Spinal cord (tissue), 10 donors: ENCODE measurements around the gene DNAH2. TPM values are rescaled to one million over a fixed set of nuclear protein-coding genes. Genes with fewer than 3 reads are reported as not detected.

ENCODE experiments used
- DNase-seq, 6 donors: peaks; one replicate each; pipeline versions ENCODE4 v3.0.0 to v3.0.0-alpha.2; 2013 to 2015; ENCODE audit warnings: low spot score in 6 of 6, low read depth in 4 of 6
- H3K27ac ChIP-seq: one replicate; pipeline ENCODE4 v1.5.1; 2013; ENCODE audit warnings: low read depth, low read length, control low read depth
- H3K27me3 ChIP-seq: one replicate; pipeline ENCODE4 v1.6.1; 2013; ENCODE audit warnings: low read length; ENCODE audit not compliant: control insufficient read depth, insufficient read depth
- H3K36me3 ChIP-seq: one replicate; pipeline ENCODE4 v1.6.1; 2013; ENCODE audit warnings: low read length; ENCODE audit not compliant: control insufficient read depth, insufficient read depth
- H3K4me1 ChIP-seq: one replicate; pipeline ENCODE4 v1.6.1; 2013; ENCODE audit warnings: low read length; ENCODE audit not compliant: control insufficient read depth, insufficient read depth
- H3K4me3 ChIP-seq: one replicate; pipeline ENCODE4 v1.5.1; 2013; ENCODE audit warnings: low read depth, low read length, control low read depth
- H3K9me3 ChIP-seq: one replicate; pipeline ENCODE4 v1.6.1; 2013; ENCODE audit warnings: low read length; ENCODE audit not compliant: control insufficient read depth, insufficient read depth
- WGBS: methylation state at CpG from one replicate; pipeline ENCODE4 v1.1.5; 2013; ENCODE audit warnings: missing lambda C conversion rate; ENCODE audit not compliant: insufficient coverage; 5-methylcytosine and 5-hydroxymethylcytosine counted together
- polyA plus RNA-seq, 2 donors: library from polyadenylated mRNA; unstranded; fragments of 120-200 nt; gene quantifications; one replicate each; pipeline ENCODE4 v1.2.1, GENCODE V29; 2013; ENCODE audit not compliant: insufficient read length in 2 of 2
- total RNA-seq, 2 donors: library from RNA; depleted of rRNA in 1 of 2; stranded (reverse); fragments of 120-200 nt in 1 of 2; fragments of >200 nt in 1 of 2; gene quantifications; one replicate each; pipeline versions ENCODE4 v1.2.3 to v1.2.4, GENCODE V29; 2013 to 2014
- donor health status: healthy.

Gene DNAH2
- total and polyA plus RNA-seq, 4 donors: 1.3 to 3.2 (median 2.9) TPM

DNA sequence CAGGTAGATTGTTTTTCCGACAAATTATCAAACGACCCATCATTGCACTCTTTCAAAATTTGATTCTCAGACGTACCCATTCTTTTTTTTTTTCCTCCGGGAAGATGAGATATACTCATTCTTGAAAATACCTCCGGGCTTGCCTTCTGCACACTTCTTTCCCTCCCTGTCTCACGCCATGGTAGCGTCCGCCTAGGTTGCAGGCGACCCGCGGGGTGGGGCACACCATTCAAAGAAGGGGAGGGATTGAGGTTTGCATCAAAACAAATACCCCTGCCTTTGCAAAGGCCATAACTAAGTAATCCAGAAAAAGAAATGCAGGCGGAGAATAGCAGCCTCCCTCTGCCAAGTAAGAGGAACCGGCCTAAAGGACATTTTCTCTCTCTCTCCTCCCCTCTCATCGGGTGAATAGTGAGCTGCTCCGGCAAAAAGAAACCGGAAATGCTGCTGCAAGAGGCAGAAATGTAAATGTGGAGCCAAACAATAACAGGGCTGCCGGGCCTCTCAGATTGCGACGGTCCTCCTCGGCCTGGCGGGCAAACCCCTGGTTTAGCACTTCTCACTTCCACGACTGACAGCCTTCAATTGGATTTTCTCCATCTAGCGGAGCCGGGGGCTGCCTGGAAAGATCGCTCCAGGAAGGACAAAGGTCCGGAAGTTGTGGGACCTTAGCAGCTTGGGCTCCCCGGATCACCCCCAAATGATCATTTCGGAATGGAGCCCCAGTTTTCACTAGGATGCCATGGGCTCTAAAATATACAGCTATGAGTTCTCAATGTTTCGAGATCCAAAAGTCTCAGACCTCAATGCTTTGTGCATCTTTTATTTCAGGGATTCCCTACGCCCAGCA lies 31.1 kb upstream of the DNAH2 start:
- 0% methylated on average over 20 of the region's 30 CpGs for WGBS
- no peaks in the 10 kb centered on the region for H3K27me3 ChIP-seq
- H3K4me1 ChIP-seq: peaks cover 25% of the 10 kb centered on the region
- peak overlapping the region; percentile 96 for H3K4me3 ChIP-seq
- H3K9me3 ChIP-seq: no peaks in the 10 kb centered on the region
- H3K27ac ChIP-seq: peak overlapping the region; percentile 99
- DNase-seq: peak; percentile 86 to 98 (median 92)
- peaks cover 10% of the 10 kb centered on the region for H3K36me3 ChIP-seq

DNA sequence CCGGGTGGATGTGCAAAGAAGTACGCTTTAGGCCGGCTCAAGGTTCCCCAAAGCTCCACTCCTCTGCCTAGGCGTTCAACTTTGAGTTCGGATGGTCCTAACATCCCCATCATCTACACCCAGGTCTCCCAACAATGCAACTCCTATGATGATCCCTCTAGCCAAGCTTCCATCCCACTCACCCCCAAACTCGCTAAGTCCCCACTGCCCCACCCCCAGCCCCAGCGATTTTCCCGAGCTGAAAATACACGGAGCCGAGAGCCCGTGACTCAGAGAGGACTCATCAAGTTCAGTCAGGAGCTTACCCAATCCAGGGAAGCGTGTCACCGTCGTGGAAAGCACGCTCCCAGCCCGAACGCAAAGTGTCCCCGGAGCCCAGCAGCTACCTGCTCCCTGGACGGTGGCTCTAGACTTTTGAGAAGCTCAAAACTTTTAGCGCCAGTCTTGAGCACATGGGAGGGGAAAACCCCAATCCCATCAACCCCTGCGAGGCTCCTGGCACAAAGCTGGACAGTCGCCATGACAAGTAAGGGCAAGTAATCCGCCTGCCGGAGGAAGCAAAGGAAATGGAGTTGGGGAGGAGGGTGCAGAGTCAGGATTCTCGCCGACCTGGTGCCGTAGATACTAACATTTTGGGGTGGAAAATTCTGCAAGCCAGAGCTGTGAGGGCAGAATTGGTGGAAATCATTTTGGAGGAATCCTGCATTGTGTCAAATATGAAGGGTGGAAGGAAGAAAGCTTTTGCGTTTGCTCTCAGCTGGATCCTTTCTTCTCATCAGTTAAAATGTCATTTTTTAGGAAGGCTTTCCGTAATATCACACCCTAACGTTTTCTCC lies 30.3 kb upstream of the DNAH2 start, which contains the start of gene TP53:
TSS of gene TP53 (minus strand) at position 419 of the 836 bp plus-strand sequence. CDS start 10,896 bp downstream, outside the sequence.
- under 1% methylated on average over 24 of the region's 30 CpGs for WGBS
- DNase-seq: peak; percentile 84 to 98 (median 90)
- Histone ChIP-seq H3K4me1 (peaks cover 25% of the 10 kb centered on the region), H3K27ac (peak within 1 kb of the TSS; percentile 99), H3K27me3 (no peaks in the 10 kb centered on the region), H3K9me3 (no peaks in the 10 kb centered on the region), H3K4me3 (peak within 1 kb of the TSS; percentile 96), H3K36me3 (peaks cover 17% of the 10 kb centered on the region)

DNA sequence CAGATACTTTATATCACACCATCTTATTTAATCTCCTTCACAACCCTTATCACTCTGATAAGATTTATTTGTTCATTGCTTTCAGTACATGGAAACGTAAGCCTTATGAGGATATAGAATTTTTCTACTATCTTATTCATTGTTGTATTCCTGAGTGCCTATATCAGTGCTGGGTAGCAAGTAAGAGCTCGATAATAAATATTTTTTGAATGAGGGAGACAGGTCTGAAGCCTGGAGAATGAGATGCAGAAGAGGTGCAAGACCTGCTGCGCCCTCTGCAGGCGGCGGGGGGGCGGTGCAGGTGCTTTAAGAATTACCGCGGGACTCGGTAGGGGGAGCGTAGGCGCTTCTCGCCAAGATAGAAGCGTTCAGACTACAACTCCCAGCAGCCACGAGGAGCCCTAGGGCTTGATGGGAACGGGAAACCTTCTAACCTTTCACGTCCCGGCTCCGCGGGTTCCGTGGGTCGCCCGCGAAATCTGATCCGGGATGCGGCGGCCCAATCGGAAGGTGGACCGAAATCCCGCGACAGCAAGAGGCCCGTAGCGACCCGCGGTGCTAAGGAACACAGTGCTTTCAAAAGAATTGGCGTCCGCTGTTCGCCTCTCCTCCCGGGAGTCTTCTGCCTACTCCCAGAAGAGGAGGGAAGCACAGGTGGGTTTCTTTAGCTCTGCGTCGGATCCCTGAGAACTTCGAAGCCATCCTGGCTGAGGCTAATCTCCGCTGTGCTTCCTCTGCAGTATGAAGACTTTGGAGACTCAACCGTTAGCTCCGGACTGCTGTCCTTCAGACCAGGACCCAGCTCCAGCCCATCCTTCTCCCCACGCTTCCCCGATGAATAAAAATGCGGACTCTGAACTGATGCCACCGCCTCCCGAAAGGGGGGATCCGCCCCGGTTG lies 29.4 kb upstream of the DNAH2 start, which contains the start of gene WRAP53:
TSS of gene WRAP53 (plus strand) at position 570 of the 900 bp plus-strand sequence. CDS start at position 742, 172 bp downstream.
- Histone ChIP-seq H3K4me1 (peaks cover 25% of the 10 kb centered on the region), H3K4me3 (peak within 1 kb of the TSS; percentile 96), H3K27ac (peak within 1 kb of the TSS; percentile 99), H3K36me3 (peaks cover 23% of the 10 kb centered on the region), H3K9me3 (no peaks in the 10 kb centered on the region), H3K27me3 (no peaks in the 10 kb centered on the region)
- DNase-seq: peak; percentile 93 to 99 (median 96)
- 0% methylated on average over 49 of the region's 51 CpGs for WGBS

DNA sequence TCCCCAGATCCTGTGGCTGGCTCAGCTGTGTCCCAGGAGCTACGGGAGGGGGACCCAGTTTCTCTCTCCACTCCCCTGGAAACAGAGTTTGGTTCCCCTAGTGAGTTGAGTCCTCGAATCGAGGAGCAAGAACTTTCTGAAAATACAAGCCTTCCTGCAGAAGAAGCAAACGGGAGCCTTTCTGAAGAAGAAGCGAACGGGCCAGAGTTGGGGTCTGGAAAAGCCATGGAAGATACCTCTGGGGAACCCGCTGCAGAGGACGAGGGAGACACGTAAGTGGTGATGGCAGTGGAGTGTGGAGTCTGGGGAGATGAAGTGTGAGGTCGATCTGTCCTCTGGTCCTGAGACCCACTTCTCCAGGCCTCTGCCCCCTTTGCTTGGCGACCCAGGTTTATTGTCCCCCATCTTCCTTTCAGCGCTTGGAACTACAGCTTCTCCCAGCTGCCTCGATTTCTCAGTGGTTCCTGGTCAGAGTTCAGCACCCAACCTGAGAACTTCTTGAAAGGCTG lies 28.7 kb upstream of the DNAH2 start:
- Histone ChIP-seq H3K27me3 (no peaks in the 10 kb centered on the region), H3K27ac (peak overlapping the region; percentile 83), H3K4me1 (peaks cover 25% of the 10 kb centered on the region), H3K4me3 (peak overlapping the region; percentile 96), H3K9me3 (no peaks in the 10 kb centered on the region), H3K36me3 (peaks cover 25% of the 10 kb centered on the region)
- DNase-seq: no peak
- whole genome bisulfite sequencing: 14% methylated on average over 11 of the region's 13 CpGs

DNA sequence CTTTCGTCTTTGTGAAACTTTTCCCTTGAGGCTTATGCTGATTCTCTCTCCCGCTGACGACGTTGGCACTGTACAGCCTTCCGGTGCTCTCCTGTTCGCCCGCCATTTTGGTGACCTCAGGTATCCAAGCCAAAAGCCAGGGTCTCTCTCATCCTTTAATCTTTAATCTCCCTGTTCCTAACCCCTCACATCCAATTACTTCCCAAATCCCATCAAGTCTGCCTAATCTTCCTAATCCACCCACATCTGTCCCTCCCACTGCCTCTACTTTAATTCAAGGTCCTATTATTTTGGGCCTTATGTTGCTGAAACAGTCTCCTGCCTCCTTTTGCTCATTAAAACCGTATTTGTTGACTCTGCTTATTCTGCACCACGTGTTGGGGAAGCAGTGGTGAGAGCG lies 22.0 kb upstream of the DNAH2 start:
- H3K27me3 ChIP-seq: no peaks in the 10 kb centered on the region
- H3K27ac ChIP-seq: no peak overlapping the region
- DNase-seq: no peak
- no peaks in the 10 kb centered on the region for H3K9me3 ChIP-seq
- H3K36me3 ChIP-seq: peaks cover 42% of the 10 kb centered on the region
- 90% methylated on average over 10 of the region's 10 CpGs for WGBS
- H3K4me3 ChIP-seq: no peak overlapping the region
- H3K4me1 ChIP-seq: no peaks in the 10 kb centered on the region

DNA sequence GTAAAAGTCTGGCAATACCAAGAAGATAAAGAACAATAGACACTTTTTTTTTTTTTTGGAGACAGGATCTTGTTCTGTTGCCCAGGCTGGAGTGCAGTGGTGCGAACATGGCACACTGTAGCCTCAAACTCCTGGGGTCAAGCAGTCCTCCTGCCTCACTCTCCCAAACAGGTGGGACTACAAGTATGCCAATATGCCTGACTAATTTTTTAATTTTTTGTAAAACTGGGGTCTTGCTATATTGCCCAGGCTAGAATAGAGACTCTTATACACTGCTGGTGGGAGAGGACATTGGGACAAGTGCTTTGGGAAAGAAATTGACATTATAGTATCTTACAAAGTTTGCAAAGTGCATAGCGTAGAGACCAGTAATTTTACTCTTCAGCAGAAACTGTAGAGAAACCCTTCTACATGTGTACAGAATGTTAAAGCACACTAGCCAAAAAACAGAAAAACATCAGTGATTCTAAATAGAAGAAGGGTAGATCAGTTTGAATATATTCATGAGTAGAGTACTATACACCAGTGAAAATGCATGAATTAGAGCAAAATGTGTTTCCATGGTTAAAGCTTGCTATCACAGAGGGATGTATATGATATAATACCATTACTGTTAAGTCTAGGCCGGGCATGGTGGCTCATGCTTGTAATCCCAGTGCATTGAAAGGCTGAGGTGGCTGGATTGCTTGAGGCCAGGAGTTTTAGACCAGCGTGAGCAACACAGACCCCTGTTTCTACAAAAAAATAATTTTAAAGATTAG lies 19.5 kb upstream of the DNAH2 start:
- no peak overlapping the region for H3K27ac ChIP-seq
- H3K4me1 ChIP-seq: peaks cover 8% of the 10 kb centered on the region
- peaks cover 49% of the 10 kb centered on the region for H3K36me3 ChIP-seq
- no peaks in the 10 kb centered on the region for H3K27me3 ChIP-seq
- no peak for DNase-seq
- no peak overlapping the region for H3K4me3 ChIP-seq
- no peaks in the 10 kb centered on the region for H3K9me3 ChIP-seq
- WGBS: 93% methylated on average over 2 of the region's 4 CpGs

DNA sequence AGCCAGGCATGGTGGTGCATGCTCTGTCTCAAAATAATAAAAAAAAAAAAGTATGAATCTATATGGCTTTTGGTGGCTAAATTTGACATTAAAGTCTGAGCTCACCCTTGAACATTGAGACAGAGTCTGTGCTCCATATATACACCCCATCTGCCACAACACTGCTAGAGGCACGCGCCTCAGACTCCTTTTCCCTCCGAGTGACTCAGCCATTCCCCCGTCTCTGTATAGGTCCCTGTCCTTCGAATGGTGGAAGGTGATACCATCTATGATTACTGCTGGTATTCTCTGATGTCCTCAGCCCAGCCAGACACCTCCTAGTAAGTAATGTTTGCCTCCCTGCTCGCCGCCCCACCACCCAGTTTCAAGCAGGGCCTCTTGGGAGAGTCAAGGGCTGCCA lies 17.0 kb upstream of the DNAH2 start:
- H3K27me3 ChIP-seq: peaks cover 3% of the 10 kb centered on the region
- no peak overlapping the region for H3K4me3 ChIP-seq
- no peak for DNase-seq
- WGBS: no CpG with 5 or more reads among the region's 7 CpGs
- H3K36me3 ChIP-seq: peaks cover 35% of the 10 kb centered on the region
- H3K27ac ChIP-seq: no peak overlapping the region
- peaks cover 31% of the 10 kb centered on the region for H3K4me1 ChIP-seq
- H3K9me3 ChIP-seq: no peaks in the 10 kb centered on the region

DNA sequence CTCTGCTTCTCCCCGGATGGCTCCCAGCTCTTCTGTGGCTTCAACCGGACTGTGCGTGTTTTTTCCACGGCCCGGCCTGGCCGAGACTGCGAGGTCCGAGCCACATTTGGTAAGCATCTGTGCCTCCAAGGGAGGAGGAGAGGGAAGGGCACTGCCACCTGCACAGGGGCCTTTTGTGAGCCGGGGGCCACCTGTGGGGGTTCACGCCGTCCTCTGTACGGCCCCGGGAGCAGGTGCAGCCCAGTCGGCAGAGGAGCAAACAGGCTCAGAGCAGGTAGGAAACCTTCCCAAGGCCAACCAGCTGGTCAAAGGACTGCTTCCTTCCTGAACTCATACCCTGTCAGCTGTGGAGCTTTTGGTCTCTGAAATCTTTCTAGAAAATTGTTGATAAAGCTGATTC lies 15.9 kb upstream of the DNAH2 start:
- Histone ChIP-seq H3K27me3 (peaks cover 3% of the 10 kb centered on the region), H3K36me3 (peaks cover 26% of the 10 kb centered on the region), H3K9me3 (no peaks in the 10 kb centered on the region), H3K4me3 (no peak overlapping the region), H3K27ac (no peak overlapping the region), H3K4me1 (peaks cover 41% of the 10 kb centered on the region)
- DNase-seq: no peak
- 92% methylated on average over 13 of the region's 14 CpGs for WGBS
